Activated naive CD4-positive, alpha-beta T cell treated with anti-CD3 and anti-CD28 coated beads, Interleukin-2, amount 50 U/mL, for 24 hours (primary cell): ENCODE data around the gene UBR7.
"Not testable (repeated sequence)": the region's sequence is repeated elsewhere in the genome, so short reads cannot be mapped to it uniquely, and the experiment has no call there.

Experiments
- H3K27ac Mint-ChIP-seq: one replicate; pipeline ENCODE4 v1.8.0; 2021; ENCODE audit warnings: mild to moderate bottlenecking, mixed read lengths
- H3K27me3 Mint-ChIP-seq: one replicate; pipeline ENCODE4 v1.8.0; 2021; ENCODE audit warnings: mixed read lengths
- H3K36me3 Mint-ChIP-seq: one replicate; pipeline ENCODE4 v1.8.0; 2021; ENCODE audit warnings: mixed read lengths
- H3K4me1 Mint-ChIP-seq: one replicate; pipeline ENCODE4 v1.8.0; 2021; ENCODE audit warnings: mixed read lengths
- H3K4me3 Mint-ChIP-seq: one replicate; pipeline ENCODE4 v1.8.0; 2021; ENCODE audit warnings: mild to moderate bottlenecking, mixed read lengths
- H3K9me3 Mint-ChIP-seq: one replicate; pipeline ENCODE4 v1.8.0; 2021; ENCODE audit warnings: mixed read lengths

The UBR7 gene

GRCh38 chr14:93206793-93207467 lies at the start of gene UBR7, which contains the start of gene GON7:
Gene UBR7, plus strand, starts transcription at chr14:93207256. Its CDS starts 36 bp downstream, at chr14:93207292.
Gene GON7, minus strand, starts transcription at chr14:93207065. Its CDS starts 28 bp downstream, at chr14:93207037.
- no peaks in the 10 kb centered on the region for H3K9me3 Mint-ChIP-seq
- no peaks in the 10 kb centered on the region for H3K27me3 Mint-ChIP-seq
- H3K36me3 Mint-ChIP-seq, result peaks cover 2% of the 10 kb centered on the region

GRCh38 chr14:93158349-93158748 lies 48.7 kb upstream of the UBR7 start:
- not testable (repeated sequence) for H3K36me3 Mint-ChIP-seq, H3K27me3 Mint-ChIP-seq, H3K4me1 Mint-ChIP-seq, H3K9me3 Mint-ChIP-seq, H3K27ac Mint-ChIP-seq, H3K4me3 Mint-ChIP-seq

More at GRCh38 chr14:93206793-93207467, at the start of gene UBR7, which contains the start of gene GON7:
- peak within 1 kb of the TSS; percentile 99 for H3K4me3 Mint-ChIP-seq
- H3K27ac Mint-ChIP-seq, result peak within 1 kb of the TSS; percentile 96
- peaks cover 57% of the 10 kb centered on the region for H3K4me1 Mint-ChIP-seq

GRCh38 chr14:93159625-93160352 lies 47.3 kb upstream of the UBR7 start:
- H3K36me3 Mint-ChIP-seq, H3K9me3 Mint-ChIP-seq, H3K4me1 Mint-ChIP-seq, H3K27ac Mint-ChIP-seq, H3K27me3 Mint-ChIP-seq, H3K4me3 Mint-ChIP-seq: not testable (repeated sequence)

- Mint-ChIP-seq H3K9me3 (no peaks in the 10 kb centered on the region), H3K4me3 (no peak overlapping the region)
These were observed 46.7 kb upstream of the UBR7 start for GRCh38 chr14:93160353-93160801.

GRCh38 chr14:93161411-93161940 lies 45.6 kb upstream of the UBR7 start:
- Mint-ChIP-seq H3K27ac (no peak overlapping the region), H3K4me1 (no peaks in the 10 kb centered on the region), H3K36me3 (no peaks in the 10 kb centered on the region), H3K27me3 (no peaks in the 10 kb centered on the region), H3K4me3 (no peak overlapping the region), H3K9me3 (no peaks in the 10 kb centered on the region)

More at GRCh38 chr14:93160353-93160801, 46.7 kb upstream of the UBR7 start:
- Mint-ChIP-seq H3K4me1 (no peaks in the 10 kb centered on the region), H3K27me3 (no peaks in the 10 kb centered on the region), H3K36me3 (no peaks in the 10 kb centered on the region), H3K27ac (no peak overlapping the region)

GRCh38 chr14:93163564-93163963 lies 43.5 kb upstream of the UBR7 start:
- no peak overlapping the region for H3K4me3 Mint-ChIP-seq
- no peaks in the 10 kb centered on the region for H3K4me1 Mint-ChIP-seq
- H3K27ac Mint-ChIP-seq, result no peak overlapping the region
- no peaks in the 10 kb centered on the region for H3K36me3 Mint-ChIP-seq
- no peaks in the 10 kb centered on the region for H3K9me3 Mint-ChIP-seq
- H3K27me3 Mint-ChIP-seq, result no peaks in the 10 kb centered on the region

- H3K27ac Mint-ChIP-seq, H3K4me3 Mint-ChIP-seq, H3K9me3 Mint-ChIP-seq: not testable (repeated sequence)
These were observed 41.5 kb upstream of the UBR7 start for GRCh38 chr14:93165271-93166265.

GRCh38 chr14:93168610-93169009 lies 38.4 kb upstream of the UBR7 start:
- H3K27me3 Mint-ChIP-seq, H3K4me3 Mint-ChIP-seq, H3K9me3 Mint-ChIP-seq, H3K36me3 Mint-ChIP-seq, H3K4me1 Mint-ChIP-seq, H3K27ac Mint-ChIP-seq: not testable (repeated sequence)

More at GRCh38 chr14:93165271-93166265, 41.5 kb upstream of the UBR7 start:
- not testable (repeated sequence) for H3K27me3 Mint-ChIP-seq, H3K36me3 Mint-ChIP-seq, H3K4me1 Mint-ChIP-seq

- not testable (repeated sequence) for H3K27ac Mint-ChIP-seq, H3K9me3 Mint-ChIP-seq, H3K36me3 Mint-ChIP-seq, H3K27me3 Mint-ChIP-seq, H3K4me3 Mint-ChIP-seq, H3K4me1 Mint-ChIP-seq
These were observed 37.4 kb upstream of the UBR7 start for GRCh38 chr14:93169619-93170018.

- H3K27ac Mint-ChIP-seq, H3K4me3 Mint-ChIP-seq, H3K9me3 Mint-ChIP-seq, H3K36me3 Mint-ChIP-seq, H3K27me3 Mint-ChIP-seq, H3K4me1 Mint-ChIP-seq: not testable (repeated sequence)
These were observed 36.9 kb upstream of the UBR7 start for GRCh38 chr14:93170141-93170540.

- Mint-ChIP-seq H3K9me3 (no peaks in the 10 kb centered on the region), H3K27me3 (no peaks in the 10 kb centered on the region), H3K4me1 (no peaks in the 10 kb centered on the region), H3K27ac (no peak overlapping the region), H3K36me3 (no peaks in the 10 kb centered on the region), H3K4me3 (no peak overlapping the region)
These were observed 35.7 kb upstream of the UBR7 start for GRCh38 chr14:93171376-93171775.

GRCh38 chr14:93173943-93174395 lies 33.1 kb upstream of the UBR7 start:
- H3K27me3 Mint-ChIP-seq, result no peaks in the 10 kb centered on the region
- H3K4me1 Mint-ChIP-seq, result no peaks in the 10 kb centered on the region
- H3K4me3 Mint-ChIP-seq, result no peak overlapping the region
- H3K36me3 Mint-ChIP-seq, result no peaks in the 10 kb centered on the region
- no peaks in the 10 kb centered on the region for H3K9me3 Mint-ChIP-seq
- peak overlapping the region; percentile 55 for H3K27ac Mint-ChIP-seq

GRCh38 chr14:93174731-93175130 lies 32.3 kb upstream of the UBR7 start:
- H3K4me3 Mint-ChIP-seq, H3K27me3 Mint-ChIP-seq, H3K9me3 Mint-ChIP-seq, H3K27ac Mint-ChIP-seq, H3K4me1 Mint-ChIP-seq, H3K36me3 Mint-ChIP-seq: not testable (repeated sequence)

GRCh38 chr14:93175492-93175891 lies 31.6 kb upstream of the UBR7 start:
- no peak overlapping the region for H3K27ac Mint-ChIP-seq
- H3K9me3 Mint-ChIP-seq, result no peaks in the 10 kb centered on the region
- no peak overlapping the region for H3K4me3 Mint-ChIP-seq
- H3K4me1 Mint-ChIP-seq, result no peaks in the 10 kb centered on the region
- H3K27me3 Mint-ChIP-seq, result no peaks in the 10 kb centered on the region
- H3K36me3 Mint-ChIP-seq, result no peaks in the 10 kb centered on the region

- H3K4me1 Mint-ChIP-seq, result peaks cover 46% of the 10 kb centered on the region
- H3K27me3 Mint-ChIP-seq, result no peaks in the 10 kb centered on the region
- peak overlapping the region; percentile 93 for H3K4me3 Mint-ChIP-seq
- H3K27ac Mint-ChIP-seq, result peak overlapping the region; percentile 83
- no peaks in the 10 kb centered on the region for H3K9me3 Mint-ChIP-seq
- no peaks in the 10 kb centered on the region for H3K36me3 Mint-ChIP-seq
These were observed 23.3 kb upstream of the UBR7 start for GRCh38 chr14:93183596-93184317.
